GM23338 (cell line): ENCODE data around the gene ITGA1.

Experiments used
- CREB1 ChIP-seq: fragments of 250-450 bp; sonication (Bioruptor Pico); IDR thresholded peaks from 2 replicates; pipeline ENCODE4 v1.5.0; 2020; ENCODE audit warnings: low read depth, mild to moderate bottlenecking, moderate library complexity
- EZH2 ChIP-seq: fragments of 200-600 bp; sonication (generic); IDR thresholded peaks from one replicate; pipeline ENCODE4 v1.8.0; 2017; ENCODE audit warnings: antibody characterized with exemption, mild to moderate bottlenecking, low read depth; ENCODE audit not compliant: unreplicated experiment
- EZH2phosphoT487 ChIP-seq: fragments of 200-600 bp; sonication (generic); IDR thresholded peaks from one replicate; pipeline ENCODE4 v1.8.1; 2018; ENCODE audit warnings: antibody characterized with exemption; ENCODE audit not compliant: unreplicated experiment
- JUNB ChIP-seq: IDR thresholded peaks from one replicate; pipeline ENCODE4 v1.6.1; 2016; ENCODE audit warnings: antibody characterized with exemption; ENCODE audit not compliant: unreplicated experiment
- NANOG ChIP-seq: IDR thresholded peaks from 2 replicates; pipeline ENCODE4 v1.6.1; 2016; ENCODE audit warnings: antibody characterized with exemption, borderline replicate concordance
- POLR2AphosphoS5 ChIP-seq: IDR thresholded peaks from 2 replicates; pipeline ENCODE4 v1.6.1; 2016; ENCODE audit warnings: antibody characterized with exemption, low read depth
- REST ChIP-seq: IDR thresholded peaks from one replicate; pipeline ENCODE4 v1.6.1; 2018; ENCODE audit warnings: antibody characterized with exemption; ENCODE audit not compliant: unreplicated experiment
- STAT1 ChIP-seq: IDR thresholded peaks from one replicate; pipeline ENCODE4 v1.6.1; 2016; ENCODE audit warnings: antibody characterized with exemption; ENCODE audit not compliant: unreplicated experiment
- ZNF331 ChIP-seq: fragments of 250-450 bp; sonication (Bioruptor Pico); IDR thresholded peaks from 2 replicates; pipeline ENCODE4 v1.5.0; 2020; ENCODE audit warnings: low read depth, mild to moderate bottlenecking, moderate library complexity
- TF ChIP-seq, protein P1 (sequence below), 2 experiments: fragments of 200-600 bp in 1 of 2; sonication (generic) in 1 of 2; conservative IDR thresholded peaks; 2 replicates each; pipeline versions ENCODE4 v1.5.1 to v1.6.1; 2016 to 2017; ENCODE audit warnings: antibody characterized with exemption in 2 of 2, low read depth in 2 of 2, mild to moderate bottlenecking in 2 of 2, moderate library complexity in 1 of 2
- TF ChIP-seq, protein P2 (sequence below): IDR thresholded peaks from 2 replicates; pipeline ENCODE4 v1.6.1; 2016; ENCODE audit warnings: antibody characterized with exemption
- TF ChIP-seq, protein P3 (sequence below): fragments of 250-450 bp; sonication (Bioruptor Pico); IDR thresholded peaks from 2 replicates; pipeline ENCODE4 v1.5.0; 2020; ENCODE audit warnings: mild to moderate bottlenecking, moderate library complexity

GRCh38 chr5:52945040-52945439 is 157.3 kb downstream of the ITGA1 start:
- no peak for TF ChIP-seq EZH2
- TF ChIP-seq, protein P1, sequence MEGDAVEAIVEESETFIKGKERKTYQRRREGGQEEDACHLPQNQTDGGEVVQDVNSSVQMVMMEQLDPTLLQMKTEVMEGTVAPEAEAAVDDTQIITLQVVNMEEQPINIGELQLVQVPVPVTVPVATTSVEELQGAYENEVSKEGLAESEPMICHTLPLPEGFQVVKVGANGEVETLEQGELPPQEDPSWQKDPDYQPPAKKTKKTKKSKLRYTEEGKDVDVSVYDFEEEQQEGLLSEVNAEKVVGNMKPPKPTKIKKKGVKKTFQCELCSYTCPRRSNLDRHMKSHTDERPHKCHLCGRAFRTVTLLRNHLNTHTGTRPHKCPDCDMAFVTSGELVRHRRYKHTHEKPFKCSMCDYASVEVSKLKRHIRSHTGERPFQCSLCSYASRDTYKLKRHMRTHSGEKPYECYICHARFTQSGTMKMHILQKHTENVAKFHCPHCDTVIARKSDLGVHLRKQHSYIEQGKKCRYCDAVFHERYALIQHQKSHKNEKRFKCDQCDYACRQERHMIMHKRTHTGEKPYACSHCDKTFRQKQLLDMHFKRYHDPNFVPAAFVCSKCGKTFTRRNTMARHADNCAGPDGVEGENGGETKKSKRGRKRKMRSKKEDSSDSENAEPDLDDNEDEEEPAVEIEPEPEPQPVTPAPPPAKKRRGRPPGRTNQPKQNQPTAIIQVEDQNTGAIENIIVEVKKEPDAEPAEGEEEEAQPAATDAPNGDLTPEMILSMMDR (conservative IDR thresholded peaks at IDR 0.05; ENCODE audit: low read depth in 2 of 2), result no peak
- no peak for TF ChIP-seq EZH2phosphoT487
- no peak for TF ChIP-seq JUNB
- TF ChIP-seq POLR2AphosphoS5, result no peak
- no peak for TF ChIP-seq REST
- no peak for TF ChIP-seq CREB1 (CRISPR knock-in tag)
- TF ChIP-seq, protein P2, sequence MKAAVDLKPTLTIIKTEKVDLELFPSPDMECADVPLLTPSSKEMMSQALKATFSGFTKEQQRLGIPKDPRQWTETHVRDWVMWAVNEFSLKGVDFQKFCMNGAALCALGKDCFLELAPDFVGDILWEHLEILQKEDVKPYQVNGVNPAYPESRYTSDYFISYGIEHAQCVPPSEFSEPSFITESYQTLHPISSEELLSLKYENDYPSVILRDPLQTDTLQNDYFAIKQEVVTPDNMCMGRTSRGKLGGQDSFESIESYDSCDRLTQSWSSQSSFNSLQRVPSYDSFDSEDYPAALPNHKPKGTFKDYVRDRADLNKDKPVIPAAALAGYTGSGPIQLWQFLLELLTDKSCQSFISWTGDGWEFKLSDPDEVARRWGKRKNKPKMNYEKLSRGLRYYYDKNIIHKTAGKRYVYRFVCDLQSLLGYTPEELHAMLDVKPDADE, result no peak
- TF ChIP-seq STAT1, result no peak
- no peak for TF ChIP-seq NANOG
- TF ChIP-seq ZNF331 (CRISPR knock-in tag), result no peak
- TF ChIP-seq, protein P3, sequence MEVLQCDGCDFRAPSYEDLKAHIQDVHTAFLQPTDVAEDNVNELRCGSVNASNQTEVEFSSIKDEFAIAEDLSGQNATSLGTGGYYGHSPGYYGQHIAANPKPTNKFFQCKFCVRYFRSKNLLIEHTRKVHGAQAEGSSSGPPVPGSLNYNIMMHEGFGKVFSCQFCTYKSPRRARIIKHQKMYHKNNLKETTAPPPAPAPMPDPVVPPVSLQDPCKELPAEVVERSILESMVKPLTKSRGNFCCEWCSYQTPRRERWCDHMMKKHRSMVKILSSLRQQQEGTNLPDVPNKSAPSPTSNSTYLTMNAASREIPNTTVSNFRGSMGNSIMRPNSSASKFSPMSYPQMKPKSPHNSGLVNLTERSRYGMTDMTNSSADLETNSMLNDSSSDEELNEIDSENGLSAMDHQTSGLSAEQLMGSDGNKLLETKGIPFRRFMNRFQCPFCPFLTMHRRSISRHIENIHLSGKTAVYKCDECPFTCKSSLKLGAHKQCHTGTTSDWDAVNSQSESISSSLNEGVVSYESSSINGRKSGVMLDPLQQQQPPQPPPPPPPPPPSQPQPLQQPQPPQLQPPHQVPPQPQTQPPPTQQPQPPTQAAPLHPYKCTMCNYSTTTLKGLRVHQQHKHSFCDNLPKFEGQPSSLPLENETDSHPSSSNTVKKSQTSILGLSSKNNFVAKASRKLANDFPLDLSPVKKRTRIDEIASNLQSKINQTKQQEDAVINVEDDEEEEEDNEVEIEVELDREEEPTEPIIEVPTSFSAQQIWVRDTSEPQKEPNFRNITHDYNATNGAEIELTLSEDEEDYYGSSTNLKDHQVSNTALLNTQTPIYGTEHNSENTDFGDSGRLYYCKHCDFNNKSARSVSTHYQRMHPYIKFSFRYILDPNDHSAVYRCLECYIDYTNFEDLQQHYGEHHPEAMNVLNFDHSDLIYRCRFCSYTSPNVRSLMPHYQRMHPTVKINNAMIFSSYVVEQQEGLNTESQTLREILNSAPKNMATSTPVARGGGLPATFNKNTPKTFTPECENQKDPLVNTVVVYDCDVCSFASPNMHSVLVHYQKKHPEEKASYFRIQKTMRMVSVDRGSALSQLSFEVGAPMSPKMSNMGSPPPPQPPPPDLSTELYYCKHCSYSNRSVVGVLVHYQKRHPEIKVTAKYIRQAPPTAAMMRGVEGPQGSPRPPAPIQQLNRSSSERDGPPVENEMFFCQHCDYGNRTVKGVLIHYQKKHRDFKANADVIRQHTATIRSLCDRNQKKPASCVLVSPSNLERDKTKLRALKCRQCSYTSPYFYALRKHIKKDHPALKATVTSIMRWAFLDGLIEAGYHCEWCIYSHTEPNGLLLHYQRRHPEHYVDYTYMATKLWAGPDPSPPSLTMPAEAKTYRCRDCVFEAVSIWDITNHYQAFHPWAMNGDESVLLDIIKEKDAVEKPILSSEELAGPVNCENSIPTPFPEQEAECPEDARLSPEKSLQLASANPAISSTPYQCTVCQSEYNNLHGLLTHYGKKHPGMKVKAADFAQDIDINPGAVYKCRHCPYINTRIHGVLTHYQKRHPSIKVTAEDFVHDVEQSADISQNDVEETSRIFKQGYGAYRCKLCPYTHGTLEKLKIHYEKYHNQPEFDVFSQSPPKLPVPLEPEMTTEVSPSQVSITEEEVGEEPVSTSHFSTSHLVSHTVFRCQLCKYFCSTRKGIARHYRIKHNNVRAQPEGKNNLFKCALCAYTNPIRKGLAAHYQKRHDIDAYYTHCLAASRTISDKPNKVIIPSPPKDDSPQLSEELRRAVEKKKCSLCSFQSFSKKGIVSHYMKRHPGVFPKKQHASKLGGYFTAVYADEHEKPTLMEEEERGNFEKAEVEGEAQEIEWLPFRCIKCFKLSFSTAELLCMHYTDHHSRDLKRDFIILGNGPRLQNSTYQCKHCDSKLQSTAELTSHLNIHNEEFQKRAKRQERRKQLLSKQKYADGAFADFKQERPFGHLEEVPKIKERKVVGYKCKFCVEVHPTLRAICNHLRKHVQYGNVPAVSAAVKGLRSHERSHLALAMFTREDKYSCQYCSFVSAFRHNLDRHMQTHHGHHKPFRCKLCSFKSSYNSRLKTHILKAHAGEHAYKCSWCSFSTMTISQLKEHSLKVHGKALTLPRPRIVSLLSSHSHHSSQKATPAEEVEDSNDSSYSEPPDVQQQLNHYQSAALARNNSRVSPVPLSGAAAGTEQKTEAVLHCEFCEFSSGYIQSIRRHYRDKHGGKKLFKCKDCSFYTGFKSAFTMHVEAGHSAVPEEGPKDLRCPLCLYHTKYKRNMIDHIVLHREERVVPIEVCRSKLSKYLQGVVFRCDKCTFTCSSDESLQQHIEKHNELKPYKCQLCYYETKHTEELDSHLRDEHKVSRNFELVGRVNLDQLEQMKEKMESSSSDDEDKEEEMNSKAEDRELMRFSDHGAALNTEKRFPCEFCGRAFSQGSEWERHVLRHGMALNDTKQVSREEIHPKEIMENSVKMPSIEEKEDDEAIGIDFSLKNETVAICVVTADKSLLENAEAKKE (CRISPR knock-in tag), result no peak
